Measurements from ENCODE around the gene SGMS1. TPM values are rescaled to one million over a fixed set of nuclear protein-coding genes. Genes with fewer than 3 reads are reported as not detected.

The SGMS1 gene
- total RNA-seq, 2 donors from 2014 or later, result 19.4 to 19.5 TPM

DNA sequence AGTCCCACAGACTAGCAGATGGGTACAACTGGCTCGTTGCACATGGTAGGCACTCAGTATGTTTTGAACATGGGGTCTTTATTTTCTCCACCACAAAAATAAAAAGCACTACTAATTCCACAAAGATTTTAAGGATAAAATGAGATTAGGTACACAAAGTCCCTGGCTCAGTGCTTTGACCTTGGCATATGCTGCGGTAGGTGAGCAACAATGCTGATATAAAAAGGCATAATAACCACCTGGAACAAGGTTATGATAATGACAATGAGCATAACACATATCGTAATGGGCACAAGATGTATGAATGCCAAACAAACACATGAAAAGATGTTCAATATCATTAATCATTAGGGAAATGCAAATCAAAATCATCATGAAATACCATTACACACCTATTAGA is 26.9 kb downstream of the SGMS1 start:
- no peak for TF ChIP-seq CTCF (IDR thresholded peaks at IDR 0.05)
- no peaks in the 10 kb centered on the region for H3K9me3 ChIP-seq
- no peaks in the 10 kb centered on the region for H3K36me3 ChIP-seq
- H3K4me3 ChIP-seq, result no peak overlapping the region
- no peaks in the 10 kb centered on the region for H3K27me3 ChIP-seq
- no peaks in the 10 kb centered on the region for H3K4me1 ChIP-seq
- DNase-seq, result no peak
- no peak overlapping the region for H3K9ac ChIP-seq (ENCODE audit: low read depth in 2 of 2, low read length in 2 of 2)
- intact Hi-C loops (cut with DNase I), result no loop called here
- H3K27ac ChIP-seq, result no peak overlapping the region

DNA sequence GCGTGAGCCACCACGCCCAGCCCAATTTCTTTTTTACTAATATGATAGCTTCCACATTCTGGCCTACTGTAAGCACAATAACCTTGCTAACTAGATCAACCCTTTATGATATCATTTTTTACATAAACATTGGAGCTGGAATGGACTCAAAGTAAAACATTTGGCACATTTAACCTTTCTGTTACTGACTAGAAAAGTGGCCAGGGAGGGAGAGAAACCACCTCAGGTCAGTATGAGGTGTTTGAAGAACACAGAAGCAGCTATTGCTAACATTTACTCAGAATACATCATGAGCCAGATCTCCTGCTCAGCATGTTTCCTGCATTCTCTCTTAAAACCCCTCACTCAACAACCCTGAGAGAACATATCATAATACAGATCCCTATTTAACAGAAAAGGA is 27.3 kb downstream of the SGMS1 start:
- DNase-seq, result no peak
- no peaks in the 10 kb centered on the region for H3K9me3 ChIP-seq
- no peaks in the 10 kb centered on the region for H3K27me3 ChIP-seq
- no peak overlapping the region for H3K9ac ChIP-seq (ENCODE audit: low read depth in 2 of 2, low read length in 2 of 2)
- H3K4me3 ChIP-seq, result no peak overlapping the region
- no peak overlapping the region for H3K27ac ChIP-seq
- no peak for TF ChIP-seq CTCF (IDR thresholded peaks at IDR 0.05)
- intact Hi-C loops (cut with DNase I), result no loop called here
- no peaks in the 10 kb centered on the region for H3K36me3 ChIP-seq
- no peaks in the 10 kb centered on the region for H3K4me1 ChIP-seq

GRCh38 chr10:50595785-50596184 is 28.0 kb downstream of the SGMS1 start:
- Histone ChIP-seq H3K9ac (ENCODE audit: low read depth in 2 of 2, low read length in 2 of 2) (no peak overlapping the region), H3K27ac (no peak overlapping the region), H3K4me1 (no peaks in the 10 kb centered on the region), H3K4me3 (no peak overlapping the region), H3K36me3 (no peaks in the 10 kb centered on the region), H3K27me3 (no peaks in the 10 kb centered on the region), H3K9me3 (no peaks in the 10 kb centered on the region)
- intact Hi-C loops (cut with DNase I), result no loop called here
- TF ChIP-seq CTCF (IDR thresholded peaks at IDR 0.05), result no peak
- no peak for DNase-seq

- no peak for TF ChIP-seq CTCF (IDR thresholded peaks at IDR 0.05)
These were observed 30.0 kb downstream of the SGMS1 start for GRCh38 chr10:50593523-50594376.

GRCh38 chr10:50592961-50593418 is 30.8 kb downstream of the SGMS1 start:
- intact Hi-C loops (cut with DNase I), result no loop called here
- TF ChIP-seq CTCF (IDR thresholded peaks at IDR 0.05), result no peak
- Histone ChIP-seq H3K27me3 (no peaks in the 10 kb centered on the region), H3K9me3 (no peaks in the 10 kb centered on the region), H3K4me3 (no peak overlapping the region), H3K36me3 (no peaks in the 10 kb centered on the region), H3K27ac (no peak overlapping the region), H3K4me1 (no peaks in the 10 kb centered on the region), H3K9ac (ENCODE audit: low read depth in 2 of 2, low read length in 2 of 2) (no peak overlapping the region)
- DNase-seq, result no peak

More at GRCh38 chr10:50593523-50594376, 30.0 kb downstream of the SGMS1 start:
- Histone ChIP-seq H3K27me3 (no peaks in the 10 kb centered on the region), H3K4me3 (no peak overlapping the region), H3K27ac (no peak overlapping the region), H3K4me1 (no peaks in the 10 kb centered on the region), H3K9me3 (no peaks in the 10 kb centered on the region), H3K9ac (ENCODE audit: low read depth in 2 of 2, low read length in 2 of 2) (no peak overlapping the region), H3K36me3 (no peaks in the 10 kb centered on the region)
- intact Hi-C loops (cut with DNase I), result no loop called here
- no peak for DNase-seq
